CD4-positive, alpha-beta T cell treated with Interleukin-6 at 100 ng/mL for 8 hours (primary cell): ENCODE data around the gene F7.
"Not testable (repeated sequence)": the region's sequence is repeated elsewhere in the genome, so short reads cannot be mapped to it uniquely, and the experiment has no call there.

ENCODE experiments used
- DNase-seq: peaks from one replicate; pipeline ENCODE4 v3.0.0-alpha.2; 2020; ENCODE audit warnings: mixed read lengths, low spot score

Gene F7

DNA sequence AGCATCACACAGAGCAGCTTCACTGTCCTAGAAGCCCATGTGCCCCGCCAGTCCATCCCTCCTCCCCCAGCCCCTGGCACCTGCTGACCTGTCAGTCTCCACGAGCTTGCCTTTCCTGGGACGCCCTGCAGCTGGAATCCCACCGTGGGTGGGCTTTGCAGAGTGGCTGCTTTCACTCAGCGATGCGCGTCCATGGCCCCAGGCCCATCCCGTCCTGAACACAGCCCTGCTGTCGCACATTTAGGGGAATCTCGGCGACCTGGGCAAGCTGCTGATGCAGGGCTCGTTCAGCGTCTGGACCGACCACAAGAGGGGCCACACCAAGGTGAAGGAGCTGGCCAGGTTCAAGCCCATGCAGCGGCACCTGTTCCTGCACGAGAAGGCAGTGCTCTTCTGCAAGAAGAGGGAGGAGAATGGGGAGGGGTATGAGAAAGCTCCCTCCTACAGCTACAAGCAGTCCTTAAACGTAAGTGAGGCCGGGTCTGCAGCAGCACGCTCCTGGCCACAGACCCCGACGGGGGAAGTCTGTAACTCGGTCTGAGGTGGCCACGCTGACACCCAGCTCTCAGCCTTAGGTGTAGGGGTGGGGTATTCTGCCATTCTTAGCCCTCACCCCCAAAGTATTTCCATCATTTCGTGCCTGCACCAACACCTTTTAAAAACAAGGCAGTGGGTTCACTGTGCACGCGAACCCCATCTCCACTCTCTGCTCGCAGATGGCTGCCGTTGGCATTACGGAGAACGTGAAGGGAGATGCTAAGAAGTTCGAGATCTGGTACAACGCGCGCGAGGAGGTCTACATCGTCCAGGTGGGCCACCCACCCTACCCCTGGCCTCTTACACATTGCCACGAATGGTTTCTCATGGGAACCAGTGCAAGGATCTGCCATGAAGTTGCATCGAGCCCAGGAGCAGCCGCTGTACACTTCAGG lies 18.3 kb upstream of the F7 start:
- no peak for DNase-seq

DNA sequence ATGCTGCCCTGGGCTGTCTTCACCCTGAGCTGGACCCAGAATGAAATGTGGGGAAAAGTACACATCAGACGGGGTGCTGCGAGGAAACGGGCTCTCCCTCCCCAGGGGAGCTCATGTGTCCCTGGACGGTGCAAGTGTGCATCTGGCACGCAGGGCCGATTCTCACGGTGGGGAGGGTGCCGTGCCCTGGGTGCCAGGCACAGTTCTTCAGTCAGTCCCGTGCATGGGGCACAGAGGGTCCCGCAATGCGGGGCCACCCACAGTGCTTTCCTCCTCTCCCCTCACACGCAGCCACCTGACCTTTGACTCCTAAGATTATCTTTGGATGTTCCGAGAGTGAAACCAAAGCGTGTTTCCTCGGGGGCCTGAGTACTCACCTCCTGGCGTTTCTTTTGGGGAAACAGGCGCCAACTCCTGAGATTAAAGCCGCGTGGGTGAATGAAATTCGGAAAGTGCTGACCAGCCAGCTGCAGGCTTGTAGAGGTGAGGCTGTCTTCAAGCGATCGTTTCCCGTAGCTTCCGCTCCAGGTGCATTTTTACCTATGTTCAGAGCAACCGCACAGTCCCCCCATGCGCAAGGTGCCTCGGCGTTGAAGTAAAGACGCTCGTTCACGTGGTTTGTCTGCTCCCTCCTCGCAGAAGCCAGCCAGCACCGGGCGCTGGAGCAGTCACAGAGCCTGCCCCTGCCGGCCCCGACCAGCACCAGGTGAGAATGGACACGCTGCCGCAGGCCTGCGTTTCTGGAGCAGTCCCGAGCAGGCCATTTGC lies 17.5 kb upstream of the F7 start:
- no peak for DNase-seq

DNA sequence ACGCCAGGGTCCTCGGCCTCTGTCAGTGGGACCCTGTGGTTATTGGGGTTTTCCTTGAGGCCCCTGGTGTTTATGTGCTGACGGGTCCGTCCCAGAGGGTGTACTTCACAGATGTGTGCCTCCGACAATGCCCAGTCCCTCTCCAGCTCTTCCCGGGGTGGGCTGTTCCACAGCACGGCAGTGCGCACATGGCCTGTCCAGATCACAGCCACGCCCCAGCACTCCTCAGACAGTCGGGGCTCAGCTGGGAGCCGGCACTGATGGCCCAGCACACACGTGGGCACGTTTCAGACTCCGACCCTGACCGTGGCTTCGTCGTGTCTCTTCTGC lies 16.9 kb upstream of the F7 start:
- DNase-seq: no peak

DNA sequence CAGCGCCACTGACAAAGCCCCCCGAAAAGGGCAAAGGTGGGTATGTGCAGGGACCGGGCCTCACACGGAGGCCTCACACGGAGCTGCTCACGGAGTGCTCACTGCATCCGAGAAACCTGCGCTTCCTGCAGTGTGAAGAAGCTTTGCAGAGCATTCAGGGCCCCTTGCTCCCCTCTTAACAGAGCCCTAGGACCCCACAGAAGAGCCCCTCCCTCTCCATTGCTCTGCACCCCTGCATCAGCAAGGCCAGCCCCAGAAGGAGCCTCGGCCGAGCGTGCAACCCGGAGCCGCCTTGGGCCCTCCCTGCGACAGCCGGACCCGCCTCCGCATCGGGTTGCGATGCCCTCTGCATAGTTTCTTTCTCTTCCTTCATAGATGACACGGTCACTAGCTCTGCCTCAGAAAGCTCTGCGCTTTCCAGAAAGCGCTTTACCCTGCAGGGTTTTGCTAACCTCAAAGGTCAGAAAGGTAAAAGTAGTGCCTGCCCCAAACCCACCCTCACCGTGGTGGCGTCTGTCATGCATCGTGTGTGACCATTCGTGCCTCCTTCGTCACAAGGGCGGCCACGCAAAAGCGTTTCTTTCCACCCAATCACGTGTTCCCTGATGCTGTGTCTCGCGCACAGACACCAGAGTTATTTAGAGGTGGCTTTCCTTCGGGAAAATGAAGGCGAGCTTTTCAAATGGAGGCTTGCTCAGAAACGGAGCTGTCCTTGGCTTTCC lies 15.7 kb upstream of the F7 start:
- DNase-seq: no peak

DNA sequence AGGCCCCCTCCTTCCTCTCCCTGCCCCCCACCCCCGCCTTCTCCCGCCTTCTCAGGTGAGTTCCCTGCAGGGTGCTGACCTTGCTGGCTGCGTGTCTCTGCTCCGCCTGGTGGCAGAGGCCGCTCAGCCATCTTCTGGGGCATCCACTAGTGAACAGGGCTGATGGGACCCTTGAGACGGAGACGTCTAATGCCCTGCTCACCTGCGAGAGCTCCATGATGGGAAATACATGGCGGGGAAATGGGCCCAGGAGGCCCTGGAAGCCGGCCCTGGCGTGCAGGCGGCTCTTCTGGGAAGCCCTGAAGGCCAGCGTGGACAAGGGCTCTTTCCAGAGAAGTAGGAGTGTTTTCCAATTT lies 15.2 kb upstream of the F7 start:
- DNase-seq: no peak

DNA sequence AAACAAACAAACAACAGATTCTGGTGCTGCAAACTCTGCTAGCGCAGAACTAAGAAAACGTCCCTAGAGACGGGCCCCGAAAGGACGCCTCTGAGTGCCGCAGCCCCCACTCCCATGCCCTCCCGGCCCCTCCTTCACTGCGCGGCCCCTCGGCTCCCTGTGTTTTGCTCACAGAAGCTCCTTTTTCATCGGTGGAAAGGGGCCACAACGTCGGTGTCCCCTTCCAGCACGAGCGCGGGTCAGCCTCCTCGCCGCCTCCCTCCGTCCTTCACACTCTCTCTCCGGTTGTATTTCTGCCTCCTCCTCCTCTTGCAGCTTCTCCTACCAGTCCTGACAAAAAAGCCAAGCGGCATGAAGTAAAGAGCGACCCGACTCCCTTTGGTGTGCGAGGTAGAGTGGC lies 14.8 kb upstream of the F7 start:
- DNase-seq: no peak

DNA sequence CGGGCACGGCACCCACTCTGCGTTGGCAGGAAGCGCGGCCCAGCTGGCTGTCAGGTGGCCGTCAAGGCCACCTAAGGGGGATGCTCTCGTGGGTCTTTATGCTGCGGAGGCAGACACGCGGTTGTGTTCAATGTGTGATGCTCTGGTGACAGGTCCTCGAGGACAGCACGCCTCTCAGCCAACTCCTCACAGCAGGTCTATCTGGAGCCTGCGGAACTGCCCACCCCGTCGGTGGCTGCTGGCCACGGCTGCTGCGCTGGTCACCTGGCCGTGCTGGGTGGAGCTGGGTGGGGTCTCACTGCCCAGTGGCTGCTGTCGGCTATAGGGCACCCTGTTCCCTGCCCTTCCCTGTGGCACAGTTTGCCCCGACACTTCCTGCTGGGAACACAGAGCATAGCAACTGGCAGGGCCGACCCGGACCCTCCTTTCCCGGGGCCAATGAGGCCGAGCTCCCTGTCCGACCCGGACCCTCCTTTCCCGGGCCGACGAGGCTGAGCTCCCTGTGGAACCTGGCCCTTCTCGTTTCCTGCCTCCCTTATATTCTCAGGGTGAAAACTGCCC lies 14.3 kb upstream of the F7 start:
- DNase-seq: no peak

DNA sequence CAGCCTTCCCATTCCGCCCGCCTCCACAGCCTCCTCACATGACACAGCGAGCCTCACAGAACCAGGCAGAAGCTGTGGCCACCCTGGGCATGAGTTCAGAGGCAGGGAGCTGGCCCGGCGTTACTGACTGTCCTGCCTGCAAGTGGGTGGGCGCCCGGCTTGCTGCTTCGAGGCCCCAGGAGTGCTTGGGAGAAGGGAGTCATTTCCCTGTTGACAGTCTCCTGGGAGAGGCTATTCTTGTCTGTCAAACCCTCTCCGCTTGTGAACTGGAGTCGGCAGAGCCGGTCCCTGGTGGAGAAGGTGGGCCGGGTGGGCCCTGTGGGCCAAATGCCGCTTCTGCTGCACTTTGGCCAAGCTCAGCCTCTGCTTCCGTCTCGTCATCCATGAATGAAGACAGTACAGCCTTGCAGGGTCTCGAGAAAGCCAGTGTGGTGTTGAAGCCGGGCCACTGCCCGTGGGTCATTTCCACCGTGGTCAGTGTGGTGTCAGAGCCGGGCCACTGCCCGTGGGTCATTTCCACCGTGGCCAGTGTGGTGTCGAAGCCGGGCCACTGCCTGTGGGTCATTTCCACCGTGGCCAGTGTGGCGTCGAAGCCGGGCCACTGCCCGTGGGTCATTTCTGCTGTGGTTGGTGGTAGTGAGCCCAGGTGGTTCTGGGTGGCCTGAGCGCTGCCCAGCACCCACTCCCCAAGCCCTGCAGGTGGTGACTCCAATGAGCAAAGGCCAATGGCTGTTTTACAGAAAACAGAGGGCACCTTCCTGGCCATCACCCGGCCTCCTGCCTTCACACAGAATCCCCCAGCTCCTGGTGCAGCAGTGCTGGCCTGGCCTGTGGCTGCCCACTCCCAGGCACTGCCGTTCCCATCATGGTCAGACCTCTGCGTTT lies 13.5 kb upstream of the F7 start:
- DNase-seq: no peak

DNA sequence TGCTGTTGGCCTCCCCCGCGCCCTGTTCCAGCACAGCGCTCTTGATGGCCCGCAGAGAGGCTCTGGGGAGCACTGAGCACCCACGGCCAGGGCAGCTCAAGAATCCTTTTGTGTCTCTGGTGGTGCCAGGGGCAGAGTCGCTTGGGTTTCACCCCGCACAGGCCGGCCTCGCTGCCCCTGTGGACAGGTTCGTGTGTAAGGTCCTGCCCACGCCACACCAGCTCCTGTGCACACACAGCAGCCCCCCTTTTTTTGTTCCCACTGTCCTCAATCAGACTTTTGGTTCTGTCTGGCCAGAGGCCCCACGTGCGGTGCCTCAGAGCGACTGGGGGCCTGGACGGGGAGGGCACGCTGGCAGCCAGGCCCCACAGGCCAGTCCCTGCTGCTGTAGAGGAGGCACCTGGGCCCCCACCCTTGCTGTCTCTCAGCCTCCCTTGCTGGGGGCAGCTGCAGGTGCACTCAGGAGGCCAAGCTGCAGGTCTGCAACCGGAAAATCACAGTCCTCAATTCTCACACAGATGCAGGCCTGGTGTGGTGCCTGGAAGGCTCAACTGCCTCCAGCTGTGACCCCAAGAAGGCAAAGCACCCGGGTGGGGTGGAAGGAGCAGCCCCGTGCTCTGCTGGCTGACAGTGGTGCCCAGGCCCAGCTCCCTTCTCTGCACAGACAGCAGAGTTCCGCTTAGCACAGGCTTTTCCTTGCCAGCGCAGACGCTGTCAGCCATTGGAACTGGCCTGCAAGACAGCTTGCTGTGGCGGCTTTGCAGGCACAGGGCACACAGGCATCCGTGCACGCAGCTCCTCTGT lies 12.6 kb upstream of the F7 start:
- no peak for DNase-seq

DNA sequence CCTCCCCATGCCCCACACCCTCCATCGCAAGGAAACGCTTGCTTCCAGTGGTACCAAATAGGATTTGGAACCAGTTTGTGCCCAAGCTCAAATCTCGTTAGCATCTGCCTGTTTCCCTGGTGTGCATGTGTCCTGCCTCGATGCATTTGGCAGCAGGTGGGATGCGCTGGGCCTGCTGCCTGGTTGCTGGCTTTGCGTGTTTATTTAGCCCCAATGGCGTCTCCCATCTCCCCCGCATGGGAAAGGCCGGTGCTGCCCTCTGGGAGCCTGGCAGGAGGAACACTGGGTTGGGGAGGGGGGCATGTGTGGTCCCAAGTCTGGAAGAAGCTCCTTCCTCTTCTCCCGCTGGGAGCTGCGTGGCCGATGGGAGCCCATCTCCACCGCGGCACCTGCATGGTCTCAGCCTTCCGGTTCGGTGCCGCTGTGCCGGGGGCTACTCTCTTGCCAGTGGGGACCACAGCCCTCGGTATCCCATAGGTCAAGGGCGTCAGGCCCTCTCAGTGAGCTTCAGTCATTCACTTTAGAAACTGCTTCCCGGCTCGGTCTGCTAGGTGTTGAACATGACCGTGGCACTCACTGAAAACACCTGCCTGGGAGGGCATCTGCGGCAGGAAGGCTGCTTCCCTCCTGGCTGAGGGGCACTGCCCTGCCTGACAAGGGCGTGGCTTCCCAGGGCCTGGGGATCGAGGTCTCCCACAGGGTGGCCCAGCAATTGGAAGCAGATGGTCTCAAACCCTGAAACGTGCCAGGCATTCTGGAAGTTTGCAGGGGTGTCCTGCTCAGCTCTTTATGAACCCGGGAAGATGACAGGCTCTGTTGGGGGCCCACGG lies 11.8 kb upstream of the F7 start:
- DNase-seq: no peak

DNA sequence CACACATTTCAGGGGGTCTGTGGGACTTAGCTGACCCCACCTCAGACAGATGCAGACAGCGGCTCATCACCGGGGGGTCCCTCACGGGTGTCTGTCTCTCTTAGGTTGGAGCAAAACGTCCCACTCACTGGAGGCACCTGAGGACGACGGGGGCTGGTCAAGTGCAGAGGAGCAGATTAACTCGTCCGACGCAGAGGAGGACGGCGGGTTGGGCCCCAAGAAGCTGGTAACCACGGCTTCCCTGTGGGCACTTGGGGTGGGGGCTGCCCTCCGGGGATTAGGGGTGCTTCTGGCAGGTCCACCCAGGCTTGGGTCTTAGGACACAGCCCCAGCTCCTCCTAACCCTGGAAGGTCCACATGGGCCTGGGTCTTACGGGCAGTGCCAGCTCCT lies 11.2 kb upstream of the F7 start:
- DNase-seq: no peak

DNA sequence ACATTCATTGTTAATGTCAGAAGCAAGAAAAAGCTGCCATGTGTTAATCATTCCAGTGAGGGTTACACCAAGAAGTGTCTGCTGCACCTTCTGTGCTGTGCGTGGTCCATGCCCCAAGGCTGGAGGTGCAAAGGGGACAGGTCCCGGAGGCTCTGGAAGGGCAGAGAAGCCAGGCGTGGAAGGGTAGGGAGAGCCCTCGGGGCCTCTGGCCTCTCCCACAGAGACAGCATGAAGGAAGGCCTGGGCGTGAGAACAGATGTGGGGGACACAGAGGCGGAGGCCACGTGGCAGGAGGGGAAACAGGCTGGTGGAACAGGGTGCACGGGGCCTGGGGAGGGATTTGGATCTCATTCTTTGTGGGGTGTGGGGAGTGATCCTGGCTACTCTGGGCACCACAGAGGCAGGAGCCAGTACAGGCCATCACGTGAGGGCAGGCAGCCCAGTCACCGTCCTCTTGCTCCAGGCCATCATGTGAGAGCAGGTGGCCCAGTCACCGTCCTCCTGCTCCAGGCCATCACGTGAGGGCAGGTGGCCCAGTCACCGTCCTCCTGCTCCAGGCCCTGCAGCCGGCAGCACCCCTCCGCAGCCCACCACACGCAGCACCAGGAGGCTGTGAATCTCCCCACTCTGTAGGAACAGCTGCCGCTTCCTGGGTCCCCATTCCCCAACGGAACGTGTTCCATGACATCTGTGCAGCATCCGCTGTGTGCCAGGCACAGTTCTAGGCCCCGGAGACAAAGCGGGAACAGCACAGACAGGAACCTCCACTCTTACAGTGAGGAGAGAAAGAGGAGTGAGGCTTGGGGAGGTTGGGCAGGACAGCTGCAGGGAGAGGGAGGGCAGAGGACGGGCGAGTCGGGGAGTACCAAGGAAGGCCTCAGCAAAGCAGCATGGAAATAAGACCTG lies 10.2 kb upstream of the F7 start:
- no peak for DNase-seq

DNA sequence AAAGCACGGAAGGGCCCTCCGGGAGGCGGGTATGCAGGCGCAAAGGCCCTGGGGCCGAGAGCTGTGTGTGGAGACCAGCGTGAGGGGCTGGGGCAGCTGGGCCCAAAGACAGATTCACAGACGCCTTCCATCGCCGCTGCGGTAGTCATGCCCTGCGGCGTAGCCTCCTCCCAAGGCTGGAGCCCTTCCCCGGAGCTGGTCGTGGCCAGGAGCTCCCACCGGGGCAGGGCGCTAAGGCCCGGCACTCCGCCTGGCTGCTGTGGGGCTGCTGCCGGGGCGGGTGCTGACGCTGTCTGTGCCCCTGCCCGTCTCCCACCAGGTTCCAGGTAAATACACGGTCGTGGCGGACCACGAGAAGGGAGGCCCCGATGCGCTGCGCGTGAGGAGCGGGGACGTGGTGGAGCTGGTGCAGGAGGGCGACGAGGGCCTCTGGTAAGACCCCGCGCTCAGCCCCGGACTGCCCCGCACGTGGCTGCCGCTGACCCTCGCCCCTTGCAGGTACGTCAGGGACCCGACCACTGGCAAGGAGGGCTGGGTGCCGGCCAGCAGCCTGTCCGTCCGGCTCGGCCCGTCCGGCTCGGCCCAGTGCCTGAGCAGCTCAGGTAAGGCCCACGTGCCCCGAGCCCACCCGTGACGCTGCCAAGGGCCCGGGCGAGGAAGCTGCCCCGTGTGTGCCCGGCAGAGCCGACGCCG lies 9.4 kb upstream of the F7 start:
- no peak for DNase-seq

DNA sequence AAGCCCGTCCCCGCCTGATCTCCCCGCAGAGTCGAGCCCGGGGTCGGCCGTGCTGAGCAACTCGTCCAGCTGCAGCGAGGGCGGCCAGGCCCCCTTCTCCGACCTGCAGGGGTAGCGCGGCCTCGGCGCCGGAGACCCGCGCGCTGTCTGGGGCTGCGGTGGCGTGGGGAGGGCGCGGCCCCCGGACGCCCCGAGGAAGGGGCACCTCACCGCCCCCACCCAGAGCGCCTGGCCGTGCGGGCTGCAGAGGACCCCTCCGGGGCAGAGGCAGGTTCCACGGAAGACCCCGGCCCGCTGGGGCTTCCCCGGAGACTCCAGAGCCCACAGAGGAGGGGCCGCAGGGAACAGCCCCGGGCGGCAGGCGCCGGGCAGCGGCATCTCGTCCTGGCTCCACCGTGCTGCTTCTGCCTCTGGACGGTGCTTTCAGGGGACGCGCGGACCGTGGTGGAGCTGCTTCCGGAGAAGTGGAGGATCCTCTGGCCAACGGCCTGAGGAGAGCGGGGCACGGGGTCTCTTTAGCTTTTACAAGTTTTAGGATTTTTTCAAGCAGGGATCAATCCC lies 8.8 kb upstream of the F7 start:
- DNase-seq: no peak

DNA sequence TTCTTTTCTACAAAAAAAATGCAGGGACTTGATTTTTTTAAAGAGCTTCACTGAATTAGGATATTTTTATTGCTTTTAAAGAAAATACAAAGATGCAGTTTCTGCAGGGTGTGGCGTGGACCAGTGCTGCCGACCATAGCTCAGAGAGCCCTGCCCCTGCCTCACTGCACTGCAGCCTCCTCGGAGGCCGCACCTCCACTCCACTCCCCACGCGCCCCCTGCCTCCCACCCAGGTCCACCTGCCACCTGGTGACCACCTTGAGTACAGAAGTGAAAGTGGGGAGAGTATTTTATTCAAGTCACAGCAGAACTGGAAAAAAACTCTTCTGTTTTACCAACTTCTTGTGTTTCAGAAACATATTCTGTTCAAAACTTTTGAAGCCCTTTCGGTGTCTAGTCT lies 7.9 kb upstream of the F7 start:
- no peak for DNase-seq

DNA sequence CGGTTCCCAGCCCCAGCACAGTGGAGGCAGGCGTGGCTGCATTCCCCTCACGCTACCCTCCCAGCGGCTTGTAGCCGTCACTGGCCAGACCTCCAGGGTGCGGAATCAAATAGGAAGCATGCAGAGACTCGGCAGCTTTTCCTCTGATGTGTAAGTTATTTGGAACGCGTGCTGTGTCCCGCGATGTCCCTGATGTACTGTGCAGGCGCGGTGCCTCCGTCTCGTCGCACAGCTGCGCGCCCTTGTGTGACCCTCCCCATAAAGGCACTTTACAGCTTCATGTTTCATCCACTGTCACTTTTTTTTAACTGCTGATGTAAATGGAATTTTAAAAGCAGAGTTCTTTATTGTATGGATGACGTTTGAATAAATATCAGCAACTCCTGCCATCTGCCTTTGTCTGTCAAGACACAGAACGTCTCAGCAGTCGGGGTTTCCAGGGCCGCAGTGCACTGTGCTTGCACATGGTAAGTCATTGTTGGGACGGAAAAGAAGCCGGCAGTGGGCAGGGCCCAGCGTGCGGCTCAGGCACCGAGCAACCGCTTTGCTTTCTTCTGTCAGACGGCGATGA lies 7.3 kb upstream of the F7 start:
- DNase-seq: no peak

DNA sequence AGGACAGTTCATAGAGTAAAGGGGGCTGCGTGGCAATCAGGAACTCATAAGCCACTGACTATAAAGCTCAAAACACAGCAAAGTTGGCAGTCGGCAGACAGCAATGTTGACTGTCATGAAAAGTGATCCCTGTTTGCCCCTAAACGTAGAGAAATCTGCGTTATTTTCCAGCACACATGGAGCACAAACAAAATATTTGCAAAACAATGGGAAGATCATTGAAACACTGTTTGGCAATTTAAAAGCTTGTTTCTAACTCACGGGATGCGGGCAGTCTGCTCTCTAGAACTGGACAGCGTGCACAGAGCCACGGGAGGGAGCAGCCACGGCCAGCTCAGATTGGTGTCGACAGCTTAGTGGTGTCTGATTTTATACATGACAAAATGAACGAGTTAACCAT lies 6.4 kb upstream of the F7 start:
- DNase-seq: no peak

DNA sequence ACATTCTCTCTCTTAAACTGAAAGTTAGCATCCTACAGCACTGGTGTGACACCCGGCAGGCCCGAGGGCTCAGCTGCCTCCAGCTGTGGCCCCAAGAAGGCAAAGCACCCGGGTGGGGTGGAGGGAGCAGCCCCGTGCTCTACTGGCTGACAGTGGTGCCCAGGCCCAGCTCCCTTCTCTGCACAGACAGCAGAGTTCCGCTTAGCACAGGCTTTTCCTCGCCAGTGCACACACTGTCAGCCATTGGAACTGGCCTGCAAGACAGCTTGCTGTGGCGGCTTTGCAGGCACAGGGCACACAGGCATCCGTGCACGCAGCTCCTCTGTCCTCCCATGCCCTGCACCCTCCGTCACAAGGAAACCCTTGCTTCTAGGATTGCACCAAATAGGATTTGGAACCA lies 3.3 kb upstream of the F7 start:
- not testable (repeated sequence) for DNase-seq
